ENCODE results near the gene HAND1. TPM values are rescaled to one million over a fixed set of nuclear protein-coding genes. Genes with fewer than 3 reads are reported as not detected.

Gene HAND1
- total and polyA plus RNA-seq, 9 of the 15 experiments (the other 6 are each of a cell fraction or from before 2014, with no cell fraction given), result not detected

GRCh38 chr5:154506716-154507080 lies 28.7 kb upstream of the HAND1 start (continued):
- TF ChIP-seq HBP1 (CRISPR knock-in tag; IDR thresholded peaks at IDR 0.05) (no peak), ZBTB8A (IDR thresholded peaks at IDR 0.05; ENCODE audit: partially characterized antibody) (no peak), ZHX1 (conservative IDR thresholded peaks at IDR 0.05; ENCODE audit: low read length) (no peak)

- no TSS peak for BruUV-seq (replicated peaks)
- ChIA-PET POLR2A (no interaction called here), CTCF (ENCODE audit: low intra/inter-chr PET ratio) (no interaction called here)
- Histone ChIP-seq H3K9me1 (ENCODE audit: control insufficient read depth, insufficient read depth, low read length) (no peaks in the 10 kb centered on the region), H2AFZ (ENCODE audit: low read depth, low read length) (no peak overlapping the region), H3K4me2 (ENCODE audit: insufficient read depth, low read length) (no peak overlapping the region), H3K79me2 (ENCODE audit: control insufficient read depth, insufficient read depth, low read length) (no peaks in the 10 kb centered on the region), H3K27ac (ENCODE audit: extremely low read depth, low read depth, low read length) (no peak overlapping the region), H3K36me3 (ENCODE audit: control insufficient read depth, insufficient read depth, low read length) (no peaks in the 10 kb centered on the region), H3K4me1 (replicated peaks in 1 of 2; ENCODE audit: control insufficient read depth in 2 of 2, insufficient read depth in 2 of 2, low read length in 2 of 2) (no peaks in the 10 kb centered on the region), H3K9ac (ENCODE audit: insufficient read depth in 1 of 2, low read depth in 2 of 2, low read length in 2 of 2) (no peak overlapping the region), H4K20me1 (replicated peaks; ENCODE audit: control insufficient read depth, insufficient read depth, low read length) (no peaks in the 10 kb centered on the region), H3K27me3 (ENCODE audit: control insufficient read depth in 2 of 2, insufficient read depth in 2 of 2, low read length in 2 of 2) (peaks cover 28 to 59% of the 10 kb centered on the region in 2 experiments), H3K9me3 (replicated peaks; ENCODE audit: control insufficient read depth, insufficient read depth, low read depth, low read length) (no peaks in the 10 kb centered on the region), H3K4me3 (no peak overlapping the region)
- no peak for FAIRE-seq
- DNase-seq (ENCODE audit: extremely low read depth in 1 of 4, low spot score in 3 of 4), result no peak
- ATAC-seq, result no peak
- in situ Hi-C loops (cut with MboI) (no loop called here), intact Hi-C loops (cut with micrococcal nuclease) (no loop called here)
- no peak for TF ChIP-seq DPF2 (IDR thresholded peaks at IDR 0.05)
- TF ChIP-seq CHD4 (IDR thresholded peaks at IDR 0.05; ENCODE audit: insufficient read depth, insufficient replicate concordance, low read depth, low read length, poor library complexity, severe bottlenecking), result no peak
- no peak for TF ChIP-seq ZNF407 (IDR thresholded peaks at IDR 0.05; ENCODE audit: low read depth)
- TF ChIP-seq NFIC (IDR thresholded peaks at IDR 0.05), result no peak
- 1% methylated on average over 8 of the region's 8 CpGs for WGBS (ENCODE audit: insufficient coverage, low coverage, missing lambda C conversion rate)
Measured at GRCh38 chr5:154506049-154506715, 28.2 kb upstream of the HAND1 start.
